Thymus (tissue), 11 donors: ENCODE data around the gene POLR3K. TPM values are rescaled to one million over a fixed set of nuclear protein-coding genes. Genes with fewer than 3 reads are reported as not detected.

Source experiments
- DNase-seq, 9 donors: peaks; one replicate each; pipeline ENCODE4 v3.0.0-alpha.2; 2013; ENCODE audit warnings: low spot score in 9 of 9, low read depth in 6 of 9, missing footprints in 1 of 9
- H3K27ac ChIP-seq, 2 donors: one replicate each; pipeline ENCODE4 v1.5.1; 2013; ENCODE audit warnings: control low read depth in 1 of 2, low read depth in 1 of 2, low read length in 1 of 2, mild to moderate bottlenecking in 1 of 2, moderate library complexity in 1 of 2
- H3K27me3 ChIP-seq, 2 donors: one replicate each; pipeline ENCODE4 v1.5.1; 2013; ENCODE audit warnings: low read length in 1 of 2; ENCODE audit not compliant: control insufficient read depth in 2 of 2, insufficient read depth in 1 of 2
- H3K36me3 ChIP-seq, 2 donors: one replicate each; pipeline ENCODE4 v1.5.1; 2013; ENCODE audit warnings: low read length in 1 of 2, mild to moderate bottlenecking in 1 of 2, moderate library complexity in 1 of 2; ENCODE audit not compliant: control insufficient read depth in 2 of 2, insufficient read depth in 2 of 2
- H3K4me1 ChIP-seq, 2 donors: one replicate each; pipeline ENCODE4 v1.5.1; 2013; ENCODE audit warnings: low read length in 2 of 2; ENCODE audit not compliant: control insufficient read depth in 2 of 2, insufficient read depth in 2 of 2
- H3K4me3 ChIP-seq, 2 donors: one replicate each; pipeline ENCODE4 v1.5.1; 2013; ENCODE audit warnings: low read length in 2 of 2, control low read depth in 1 of 2, mild to moderate bottlenecking in 1 of 2
- H3K9me3 ChIP-seq, 2 donors: one replicate each; pipeline ENCODE4 v1.5.1; 2013; ENCODE audit warnings: low read length in 1 of 2, mild to moderate bottlenecking in 1 of 2; ENCODE audit not compliant: control insufficient read depth in 2 of 2, insufficient read depth in 1 of 2
- WGBS: extraction: QIAGEN DNeasy Blood & Tissue Kit; methylation state at CpG from one replicate; pipeline ENCODE4 v1.1.7; 2013; 5-methylcytosine and 5-hydroxymethylcytosine counted together
- polyA plus RNA-seq: library from polyadenylated mRNA; stranded (reverse); fragments of 200-250 nt; gene quantifications from one replicate; pipeline ENCODE4 v1.2.3, GENCODE V29; 2013
- total RNA-seq: library from RNA; stranded (reverse); fragments of 120-200 nt; gene quantifications from one replicate; pipeline ENCODE4 v1.2.4, GENCODE V29; 2013
- donor health status: healthy.

The POLR3K gene
- total and polyA plus RNA-seq, 2 donors, result 8.6 to 10.6 TPM

GRCh38 chr16:75580-76501 lies 22.4 kb upstream of the POLR3K start:
- H3K27ac ChIP-seq, result no peak overlapping the region
- H3K4me3 ChIP-seq, result no peak overlapping the region
- 25% methylated on average over 11 of the region's 11 CpGs for WGBS
- H3K36me3 ChIP-seq, result peaks cover 3 to 13% of the 10 kb centered on the region in 2 donors
- no peak for DNase-seq
- H3K9me3 ChIP-seq, result peaks cover 0 to 1% of the 10 kb centered on the region in 2 donors
- H3K4me1 ChIP-seq, result peaks cover 21 to 26% of the 10 kb centered on the region in 2 donors
- H3K27me3 ChIP-seq, result peaks cover 37 to 66% of the 10 kb centered on the region in 2 donors

GRCh38 chr16:74747-75334 lies 21.4 kb upstream of the POLR3K start:
- Histone ChIP-seq H3K9me3 (peaks cover 0 to 1% of the 10 kb centered on the region in 2 donors), H3K27ac (no peak overlapping the region), H3K4me3 (no peak overlapping the region), H3K36me3 (peaks cover 3 to 7% of the 10 kb centered on the region in 2 donors), H3K27me3 (peaks cover 46 to 76% of the 10 kb centered on the region in 2 donors), H3K4me1 (peaks cover 21 to 26% of the 10 kb centered on the region in 2 donors)
- WGBS, result 97% methylated on average over 16 of the region's 16 CpGs
- DNase-seq, result no peak

GRCh38 chr16:74051-74746 lies 20.8 kb upstream of the POLR3K start:
- Histone ChIP-seq H3K4me1 (peaks cover 21 to 26% of the 10 kb centered on the region in 2 donors), H3K4me3 (no peak overlapping the region), H3K27me3 (peaks cover 47 to 83% of the 10 kb centered on the region in 2 donors), H3K27ac (no peak overlapping the region), H3K9me3 (peaks cover 0 to 1% of the 10 kb centered on the region in 2 donors), H3K36me3 (peaks cover 0 to under 1% of the 10 kb centered on the region in 2 donors)
- 93% methylated on average over 12 of the region's 12 CpGs for WGBS
- no peak for DNase-seq

- Histone ChIP-seq H3K36me3 (no peaks in the 10 kb centered on the region), H3K4me3 (peak within 1 kb of the TSS; percentile 18 to 25), H3K4me1 (peaks cover 16 to 21% of the 10 kb centered on the region in 2 donors), H3K9me3 (peaks cover 0 to 1% of the 10 kb centered on the region in 2 donors), H3K27me3 (peaks cover 47 to 95% of the 10 kb centered on the region in 2 donors), H3K27ac (peak within 1 kb of the TSS in 1 of 2 donors; percentile 11)
- DNase-seq, result no peak
- WGBS, result 25% methylated on average over 62 of the region's 62 CpGs
These were observed 19.4 kb upstream of the POLR3K start, which contains the start of gene RHBDF1 for GRCh38 chr16:72561-73548. RHBDF1 (minus strand) TSS chr16:72631; CDS start chr16:65015, 7,616 bp downstream.

DNA sequence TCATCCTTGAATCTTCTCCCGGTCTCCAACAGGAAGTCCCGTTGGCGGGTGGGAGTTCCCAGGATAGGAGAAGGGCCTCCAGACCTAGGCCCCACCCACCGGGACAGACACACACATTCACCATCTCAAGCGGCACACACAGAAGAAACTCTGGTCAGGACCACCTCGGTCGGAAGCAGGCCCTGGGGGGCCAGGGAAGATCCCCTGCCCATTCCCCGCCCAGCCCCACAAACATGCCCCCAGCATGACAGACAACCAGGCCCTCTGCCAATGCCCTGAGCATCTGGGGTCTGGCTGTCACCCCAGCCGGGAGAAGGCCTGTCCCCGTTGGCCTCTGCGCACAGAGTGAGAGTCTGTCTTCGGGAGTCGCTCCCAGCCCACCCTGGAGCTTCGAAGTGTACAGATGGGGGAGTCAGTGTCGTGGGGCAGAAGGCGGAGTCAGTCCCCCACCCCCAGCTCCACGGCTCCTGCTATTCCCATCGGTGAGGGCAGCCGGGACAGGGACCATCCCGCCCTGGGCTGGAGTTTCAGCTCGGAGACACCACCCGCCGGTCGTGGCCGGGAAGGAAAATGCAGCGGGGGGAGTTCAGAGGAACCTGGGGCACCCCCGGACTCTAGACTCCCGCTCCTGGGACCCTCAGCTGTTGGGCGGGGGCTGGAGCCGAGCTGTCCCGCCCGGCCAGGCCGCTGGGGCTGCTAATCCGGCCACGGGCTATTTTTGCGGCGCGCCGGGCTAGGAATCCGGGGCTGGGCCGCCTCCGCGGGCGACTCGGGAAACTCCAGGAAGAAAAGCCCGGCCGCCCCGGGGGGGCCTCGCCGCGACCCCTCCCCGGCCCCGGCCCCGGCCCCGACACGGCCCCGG lies 18.4 kb upstream of the POLR3K start:
- Histone ChIP-seq H3K4me1 (peaks cover 7 to 11% of the 10 kb centered on the region in 2 donors), H3K27ac (peak overlapping the region in 1 of 2 donors; percentile 11), H3K9me3 (peaks cover 0 to 1% of the 10 kb centered on the region in 2 donors), H3K36me3 (no peaks in the 10 kb centered on the region), H3K4me3 (peak overlapping the region; percentile 18 to 25), H3K27me3 (peaks cover 48 to 95% of the 10 kb centered on the region in 2 donors)
- 28% methylated on average over 57 of the region's 57 CpGs for WGBS
- DNase-seq, result no peak

DNA sequence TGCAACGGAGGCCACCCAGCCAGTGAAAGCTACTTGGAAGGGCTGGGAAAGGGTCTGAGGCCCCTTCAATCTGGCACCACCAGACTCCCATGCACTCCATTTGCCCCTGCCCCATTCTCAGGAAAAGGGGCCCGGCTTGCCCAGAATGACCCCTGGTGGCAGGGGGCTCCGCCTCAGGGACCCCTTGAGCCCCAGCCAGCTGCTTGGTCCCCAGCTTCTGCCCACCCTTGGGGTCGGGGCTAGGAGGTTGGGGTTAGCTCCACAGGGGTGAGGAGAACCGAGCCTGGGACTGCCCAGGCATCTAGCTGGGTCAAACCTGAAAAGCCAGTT lies 17.8 kb upstream of the POLR3K start:
- Histone ChIP-seq H3K4me1 (peaks cover 2 to 5% of the 10 kb centered on the region in 2 donors), H3K27me3 (peaks cover 50 to 94% of the 10 kb centered on the region in 2 donors), H3K36me3 (no peaks in the 10 kb centered on the region), H3K4me3 (peak overlapping the region in 1 of 2 donors; percentile 18), H3K9me3 (peaks cover 0 to 1% of the 10 kb centered on the region in 2 donors), H3K27ac (no peak overlapping the region)
- DNase-seq, result no peak
- 91% methylated on average over 5 of the region's 5 CpGs for WGBS

DNA sequence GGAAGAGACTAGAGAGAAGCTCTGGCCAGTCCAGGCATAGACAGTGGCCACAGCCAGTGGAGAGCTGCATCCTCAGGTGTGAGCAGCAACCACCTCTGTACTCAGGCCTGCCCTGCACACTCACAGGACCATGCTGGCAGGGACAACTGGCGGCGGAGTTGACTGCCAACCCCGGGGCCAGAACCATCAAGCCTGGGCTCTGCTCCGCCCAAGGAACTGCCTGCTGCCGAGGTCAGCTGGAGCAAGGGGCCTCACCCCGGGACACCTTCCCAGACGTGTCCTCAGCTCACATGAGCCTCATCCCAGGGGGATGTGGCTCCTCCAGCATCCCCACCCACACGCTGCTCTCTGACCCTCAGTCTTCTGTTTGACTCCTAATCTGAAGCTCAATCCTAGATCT lies 15.8 kb upstream of the POLR3K start:
- peaks cover 41 to 79% of the 10 kb centered on the region in 2 donors for H3K27me3 ChIP-seq
- no peaks in the 10 kb centered on the region for H3K4me1 ChIP-seq
- no peak overlapping the region for H3K4me3 ChIP-seq
- no peak overlapping the region for H3K27ac ChIP-seq
- WGBS, result 93% methylated on average over 8 of the region's 8 CpGs
- H3K36me3 ChIP-seq, result no peaks in the 10 kb centered on the region
- no peak for DNase-seq
- peaks cover 0 to 1% of the 10 kb centered on the region in 2 donors for H3K9me3 ChIP-seq
